Psoas muscle (tissue), 8 donors: ENCODE data around the gene PDE9A. TPM values are rescaled to one million over a fixed set of nuclear protein-coding genes. Genes with fewer than 3 reads are reported as not detected.

Experiments used
- ATAC-seq, 4 donors: fragments of 200-7000 bp; cut with Tn5 transposase; one replicate each; pipeline ENCODE4 v1.9.1; 2020; ENCODE audit warnings: moderate library complexity in 3 of 4, mild to moderate bottlenecking in 2 of 4
- DNase-seq, 2 donors: peaks; one replicate each; pipeline ENCODE4 v3.0.0-alpha.2; 2020
- H3K27ac ChIP-seq: fragments of 200-600 bp; one replicate; pipeline ENCODE4 v1.8.0; 2022
- H3K27me3 ChIP-seq, 3 donors: fragments of 200-600 bp in 1 of 3; one replicate each; pipeline versions ENCODE4 v1.6.1 to v1.8.0; 2013 to 2022; ENCODE audit warnings: low read length in 2 of 3, mild to moderate bottlenecking in 2 of 3, moderate library complexity in 1 of 3; ENCODE audit not compliant: insufficient read depth in 3 of 3
- H3K36me3 ChIP-seq, 2 donors: fragments of 200-600 bp in 1 of 2; one replicate each; pipeline versions ENCODE4 v1.6.1 to v1.8.0; 2013 to 2022; ENCODE audit warnings: low read depth in 1 of 2, mild to moderate bottlenecking in 1 of 2, moderate library complexity in 1 of 2; ENCODE audit not compliant: insufficient read depth in 1 of 2
- H3K4me1 ChIP-seq: fragments of 200-600 bp; one replicate; pipeline ENCODE4 v1.8.0; 2022
- H3K4me3 ChIP-seq: fragments of 200-600 bp; one replicate; pipeline ENCODE4 v1.8.0; 2022; ENCODE audit warnings: mild to moderate bottlenecking
- H3K9me3 ChIP-seq: fragments of 200-600 bp; one replicate; pipeline ENCODE4 v1.8.0; 2022
- WGBS, 3 donors: extraction: QIAGEN DNeasy Blood & Tissue Kit; methylation state at CpG; one replicate each; pipeline versions ENCODE4 v1.1.6 to v1.1.7; 2013; 5-methylcytosine and 5-hydroxymethylcytosine counted together
- intact Hi-C, 2 donors: fragments of 100-400 bp; cut with DNase I; formaldehyde crosslinking; loops; one replicate each; pipeline versions ENCODE4 v1.11.0 to v1.14.2; 2022
- polyA plus RNA-seq, 3 donors: library from polyadenylated mRNA; stranded (reverse); fragments of 200-250 nt; gene quantifications; one replicate each; pipeline ENCODE4 v1.2.3, GENCODE V29; 2013
- total RNA-seq, 4 donors: library from RNA; stranded (reverse); fragmentation: NEBNext Ultra II Directional in 2 of 4; extraction: Animal tissue kit (Norgen Biotek cat#: 25700) in 2 of 4; gene quantifications; one replicate each; pipeline versions ENCODE4 v1.2.1 to v1.2.4, GENCODE V29; 2021 to 2023
- TF ChIP-seq, protein P1 (sequence below): fragments of 200-600 bp; IDR thresholded peaks from one replicate; pipeline ENCODE4 v1.8.0; 2022; ENCODE audit warnings: antibody characterized with exemption
- donor health status: healthy with polysubstance abuse.
- donor health status: DM: no; HTN: no; CAD: no; lungs with moderate emphysema.
- donor health status: Bipolar disorder and iron deficiency.
- donor health status: healthy.
- donor health status: DM: yes; HTN: yes; CAD: no.
- donor health status: DM: no; HTN: no; CAD: no.
- donor health status: DM: no; HTN: no; CAD: no.
- donor health status: DM: yes; HTN: yes; CAD: no.

The PDE9A gene
- total and polyA plus RNA-seq, 7 donors, result 1.2 to 4.3 (median 1.8) TPM

DNA sequence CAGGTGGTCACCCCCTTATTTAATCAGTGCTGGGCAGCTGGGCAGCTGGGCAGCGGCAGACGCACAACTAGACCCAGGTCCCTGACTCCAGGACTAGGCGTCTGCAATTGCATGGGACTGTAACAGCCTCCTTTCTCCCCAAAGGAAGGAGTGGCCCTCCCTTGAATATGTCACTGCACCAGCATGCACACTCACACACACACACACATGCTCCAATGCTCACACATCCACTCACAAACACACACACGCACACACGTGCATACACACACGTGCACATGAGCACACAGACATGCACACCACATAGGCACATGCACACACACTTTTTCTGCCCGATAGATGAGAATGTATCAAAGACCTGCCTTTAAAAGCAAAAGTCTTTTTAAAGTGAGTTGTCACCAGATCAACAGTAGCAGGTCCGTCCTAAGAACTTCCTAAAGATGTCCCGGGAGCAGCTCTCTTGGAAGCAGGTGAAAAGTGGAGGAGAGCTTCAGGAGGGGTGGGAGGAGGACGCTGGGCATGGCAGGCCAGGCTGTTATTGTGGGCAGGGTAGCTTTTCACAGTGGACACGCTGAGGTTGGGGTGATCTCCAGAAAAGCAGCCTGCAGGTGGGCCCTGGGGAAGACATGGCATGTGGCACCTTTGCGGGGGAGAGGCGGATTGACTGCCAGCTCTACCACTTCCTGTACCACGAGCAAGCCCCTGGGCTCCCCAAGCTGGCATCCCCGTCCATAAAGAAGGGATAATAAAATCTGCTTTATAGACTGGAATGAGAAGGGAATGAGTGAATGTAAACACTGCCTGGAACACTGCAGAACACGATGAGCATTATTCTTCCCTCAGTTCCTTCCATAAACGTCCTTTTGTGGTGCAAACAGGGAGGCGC is 1.7 kb downstream of the PDE9A start:
- Histone ChIP-seq H3K4me1 (peaks cover 6% of the 10 kb centered on the region), H3K9me3 (no peaks in the 10 kb centered on the region), H3K4me3 (peak overlapping the region; percentile 66), H3K27ac (no peak overlapping the region), H3K36me3 (no peaks in the 10 kb centered on the region), H3K27me3 (peaks cover 0 to 84% (median 22%) of the 10 kb centered on the region in 3 donors)
- DNase-seq (no peak), ATAC-seq (no peak)
- TF ChIP-seq, protein P1, sequence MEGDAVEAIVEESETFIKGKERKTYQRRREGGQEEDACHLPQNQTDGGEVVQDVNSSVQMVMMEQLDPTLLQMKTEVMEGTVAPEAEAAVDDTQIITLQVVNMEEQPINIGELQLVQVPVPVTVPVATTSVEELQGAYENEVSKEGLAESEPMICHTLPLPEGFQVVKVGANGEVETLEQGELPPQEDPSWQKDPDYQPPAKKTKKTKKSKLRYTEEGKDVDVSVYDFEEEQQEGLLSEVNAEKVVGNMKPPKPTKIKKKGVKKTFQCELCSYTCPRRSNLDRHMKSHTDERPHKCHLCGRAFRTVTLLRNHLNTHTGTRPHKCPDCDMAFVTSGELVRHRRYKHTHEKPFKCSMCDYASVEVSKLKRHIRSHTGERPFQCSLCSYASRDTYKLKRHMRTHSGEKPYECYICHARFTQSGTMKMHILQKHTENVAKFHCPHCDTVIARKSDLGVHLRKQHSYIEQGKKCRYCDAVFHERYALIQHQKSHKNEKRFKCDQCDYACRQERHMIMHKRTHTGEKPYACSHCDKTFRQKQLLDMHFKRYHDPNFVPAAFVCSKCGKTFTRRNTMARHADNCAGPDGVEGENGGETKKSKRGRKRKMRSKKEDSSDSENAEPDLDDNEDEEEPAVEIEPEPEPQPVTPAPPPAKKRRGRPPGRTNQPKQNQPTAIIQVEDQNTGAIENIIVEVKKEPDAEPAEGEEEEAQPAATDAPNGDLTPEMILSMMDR, result no peak
- intact Hi-C loops, result loop anchor here in 1 of 2 donors (10.0 kb wide), 1 partner anchor 160 kb away; no protein-coding TSS in a partner anchor
- 56 to 60% (median 56%) methylated on average over 18 of the region's 18 CpGs for WGBS, 3 donors

DNA sequence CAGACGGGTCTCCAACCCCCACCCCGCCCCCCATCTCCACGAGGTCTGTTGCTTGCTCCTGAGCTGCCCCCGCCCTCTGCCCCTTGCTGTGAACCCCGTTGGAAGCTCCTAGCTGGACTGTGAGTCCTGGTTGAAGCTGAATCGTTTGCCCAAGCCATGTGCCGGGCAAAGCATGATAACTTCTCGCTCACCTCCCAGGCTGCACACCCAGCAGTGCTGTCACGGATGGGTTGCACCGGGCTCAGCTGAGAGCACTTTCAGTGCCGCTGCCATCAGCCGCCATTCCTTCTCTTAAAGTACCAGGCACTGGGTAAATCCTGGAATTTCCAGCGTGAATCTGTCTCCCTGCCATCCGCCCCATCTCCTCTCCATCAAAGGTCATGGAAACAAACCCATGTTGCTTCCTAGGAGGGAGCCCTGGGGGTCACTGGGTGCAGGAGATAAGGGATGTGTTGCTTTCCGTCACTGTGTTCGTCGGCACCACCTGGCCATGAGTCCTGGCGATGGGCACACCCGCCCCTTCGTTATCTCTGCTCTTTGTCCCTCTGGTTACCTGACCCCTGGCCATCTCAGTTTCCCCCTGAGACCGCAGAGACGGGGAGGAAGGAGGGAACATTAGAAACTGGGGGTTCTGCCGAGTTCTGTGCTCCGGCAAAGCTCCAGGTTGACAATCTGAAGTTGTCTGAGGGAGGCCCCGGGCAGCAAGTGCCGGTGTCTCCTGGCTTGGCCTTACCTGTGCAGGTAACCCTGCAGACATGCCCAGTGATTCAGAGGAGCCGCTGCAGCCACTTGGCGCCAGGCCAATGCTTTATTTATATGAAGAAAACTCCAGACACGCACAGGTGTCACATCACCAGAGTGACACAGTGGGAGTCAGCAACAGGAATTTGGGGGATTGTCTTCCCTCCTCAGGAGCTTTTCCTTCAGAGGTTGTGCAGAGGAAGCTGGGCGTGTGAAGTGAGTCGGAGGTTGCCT is 2.7 kb downstream of the PDE9A start:
- Histone ChIP-seq H3K27me3 (peaks cover 0 to 79% (median 22%) of the 10 kb centered on the region in 3 donors), H3K4me3 (no peak overlapping the region), H3K9me3 (no peaks in the 10 kb centered on the region), H3K36me3 (no peaks in the 10 kb centered on the region), H3K27ac (no peak overlapping the region), H3K4me1 (peaks cover 6% of the 10 kb centered on the region)
- WGBS, 3 donors, result 71 to 72% (median 71%) methylated on average over 31 of the region's 31 CpGs
- DNase-seq, result no peak
- TF ChIP-seq, protein P1, result no peak
- intact Hi-C loops, result loop anchor here in 1 of 2 donors (10.0 kb wide), 1 partner anchor 159 kb away; no protein-coding TSS in a partner anchor
- no peak for ATAC-seq

DNA sequence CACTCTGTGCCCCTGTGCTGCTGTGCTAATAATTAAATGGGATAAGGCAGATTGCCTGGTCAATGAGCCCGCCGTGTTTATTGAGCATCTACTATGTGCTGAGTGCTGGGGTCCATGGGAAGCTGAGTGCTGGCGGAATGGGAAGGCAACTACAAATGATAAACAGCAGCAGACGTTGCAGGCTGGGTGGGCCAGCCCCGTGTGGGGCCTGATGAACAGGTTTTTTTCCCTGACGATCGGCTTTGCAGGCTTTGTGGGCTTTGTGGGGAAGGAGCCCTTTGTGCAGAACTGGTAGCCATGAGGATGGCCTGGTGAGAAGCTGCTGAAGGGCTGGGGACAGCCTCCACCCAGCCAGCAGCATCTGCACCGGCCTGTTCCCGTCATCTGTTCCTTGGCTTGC is 3.5 kb downstream of the PDE9A start:
- TF ChIP-seq, protein P1, result no peak
- H3K36me3 ChIP-seq, result no peaks in the 10 kb centered on the region
- intact Hi-C loops, result loop anchor here in 1 of 2 donors (10.0 kb wide), 1 partner anchor 158 kb away; no protein-coding TSS in a partner anchor
- ATAC-seq, result no peak
- no peak for DNase-seq
- H3K27ac ChIP-seq, result no peak overlapping the region
- H3K4me1 ChIP-seq, result peaks cover 6% of the 10 kb centered on the region
- no peaks in the 10 kb centered on the region for H3K9me3 ChIP-seq
- WGBS, 3 donors, result 79 to 89% (median 84%) methylated on average over 9 of the region's 9 CpGs
- peaks cover 0 to 71% (median 22%) of the 10 kb centered on the region in 3 donors for H3K27me3 ChIP-seq
- no peak overlapping the region for H3K4me3 ChIP-seq

DNA sequence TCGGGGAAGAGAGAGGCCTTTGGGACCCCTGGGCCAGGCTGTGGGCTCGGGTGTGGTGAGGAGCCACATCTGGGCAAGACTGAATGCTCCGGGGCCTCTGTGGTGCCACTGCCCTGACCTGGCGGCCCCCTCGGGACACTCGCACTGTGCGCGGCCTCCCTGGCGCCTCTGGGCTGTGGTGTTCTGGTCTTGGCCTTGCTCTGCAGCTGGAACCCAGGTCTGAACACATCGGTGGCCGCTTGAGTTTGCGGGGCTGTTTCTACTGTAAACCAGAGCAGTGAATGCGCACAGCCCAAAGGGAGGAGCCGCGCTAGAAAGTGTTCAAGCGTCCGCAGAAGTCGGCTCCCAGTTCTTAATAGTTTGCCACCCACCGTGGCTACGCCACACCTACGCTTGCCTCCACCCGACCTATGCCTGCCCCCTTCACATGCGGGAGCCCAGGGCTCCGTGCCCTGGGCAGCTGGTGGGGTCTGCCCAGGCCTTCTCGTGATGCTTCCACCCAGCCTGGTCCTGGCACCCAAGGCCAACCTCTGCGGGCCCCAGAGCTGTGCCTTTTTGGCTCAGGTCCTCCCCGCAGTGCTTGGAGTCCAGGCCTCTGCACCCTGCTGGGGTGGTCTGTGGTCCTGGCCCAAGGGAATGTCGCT is 4.4 kb downstream of the PDE9A start:
- H3K9me3 ChIP-seq, result no peaks in the 10 kb centered on the region
- 91 to 94% (median 94%) methylated on average over 28 of the region's 28 CpGs for WGBS, 3 donors
- H3K36me3 ChIP-seq, result no peaks in the 10 kb centered on the region
- DNase-seq (peak in 1 of 2 donors; percentile 34), ATAC-seq (no peak)
- H3K27me3 ChIP-seq, result peaks cover 0 to 62% (median 20%) of the 10 kb centered on the region in 3 donors
- no peak overlapping the region for H3K27ac ChIP-seq
- TF ChIP-seq, protein P1, result no peak
- peaks cover 6% of the 10 kb centered on the region for H3K4me1 ChIP-seq
- H3K4me3 ChIP-seq, result no peak overlapping the region
- intact Hi-C loops, result loop anchor here in 1 of 2 donors (10.0 kb wide), 1 partner anchor 157 kb away; no protein-coding TSS in a partner anchor
